Measurements from ENCODE around the gene STKLD1. TPM values are rescaled to one million over a fixed set of nuclear protein-coding genes. Genes with fewer than 3 reads are reported as not detected.

Gene STKLD1
- total RNA-seq, 4 donors from 2014 or later: 0.44 to 0.68 TPM; not detected in 2

DNA sequence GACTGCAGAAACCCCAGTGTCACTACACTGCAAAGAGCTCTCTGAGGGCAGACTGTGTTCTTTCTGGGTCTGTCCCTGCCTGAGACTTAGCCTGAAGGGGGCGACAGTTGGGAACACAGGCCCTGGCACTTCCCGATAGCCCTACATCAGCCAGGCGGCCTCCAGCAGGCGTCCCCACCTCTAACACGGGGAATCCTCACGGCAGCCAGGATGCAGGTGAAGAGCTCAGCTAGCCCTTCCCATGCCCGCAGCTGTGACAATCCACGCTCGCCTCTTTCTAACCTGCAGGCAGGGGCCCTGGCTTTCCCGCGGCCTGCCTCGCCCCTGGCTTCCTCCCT is 34.1 kb upstream of the STKLD1 start:
- no peak for TF ChIP-seq CTCF (IDR thresholded peaks at IDR 0.05; ENCODE audit: low read depth)

- no peak for TF ChIP-seq CTCF (IDR thresholded peaks at IDR 0.05; ENCODE audit: low read depth)
Observed at GRCh38 chr9:133342570-133342969, 33.6 kb upstream of the STKLD1 start.

DNA sequence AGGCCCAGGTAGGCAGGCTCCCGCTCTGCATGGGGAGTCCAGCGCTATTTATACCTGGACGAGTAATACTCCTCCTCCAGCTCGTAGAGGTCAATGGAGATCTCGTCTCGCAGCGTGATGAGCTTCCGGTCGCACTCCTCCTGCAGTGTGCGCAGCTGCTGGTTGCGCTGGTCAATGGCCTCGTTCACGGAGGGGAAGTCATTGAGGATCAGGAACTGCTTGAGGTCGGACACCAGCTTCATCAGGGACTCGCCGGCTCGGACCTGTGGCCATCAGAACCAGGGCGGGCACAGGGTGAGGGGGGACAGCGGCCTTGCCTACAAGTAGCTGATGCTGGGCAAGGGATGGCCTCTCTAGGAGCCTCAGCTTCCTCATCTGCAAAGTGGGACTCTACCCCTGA is 32.1 kb upstream of the STKLD1 start:
- TF ChIP-seq CTCF (IDR thresholded peaks at IDR 0.05; ENCODE audit: low read depth): no peak

- TF ChIP-seq CTCF (IDR thresholded peaks at IDR 0.05; ENCODE audit: low read depth): no peak
Observed at GRCh38 chr9:133344979-133345378, 31.2 kb upstream of the STKLD1 start.

DNA sequence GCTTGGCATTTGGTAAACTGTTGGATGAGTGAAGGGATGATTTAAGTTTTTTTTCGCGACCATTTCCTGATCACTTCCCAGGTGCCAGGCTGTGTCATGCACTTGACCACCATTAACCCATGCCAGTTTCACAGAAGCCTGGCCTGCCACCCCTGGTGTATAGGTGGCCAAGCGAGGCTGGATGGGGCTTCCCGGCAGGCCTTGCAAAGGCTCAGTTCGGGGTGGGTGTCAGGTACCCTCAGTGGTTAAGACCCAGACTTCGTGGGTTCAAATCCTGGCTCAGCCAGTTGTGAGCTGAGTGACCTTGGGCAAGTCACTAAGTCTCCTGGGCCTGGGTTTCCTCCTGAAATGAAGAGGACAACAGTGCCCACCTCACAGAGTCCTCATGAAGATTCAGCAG is 30.6 kb upstream of the STKLD1 start:
- TF ChIP-seq CTCF (IDR thresholded peaks at IDR 0.05; ENCODE audit: low read depth): no peak

- TF ChIP-seq CTCF (IDR thresholded peaks at IDR 0.05; ENCODE audit: low read depth): no peak
Observed at GRCh38 chr9:133346021-133346785, 30.0 kb upstream of the STKLD1 start.

GRCh38 chr9:133347515-133347984 is 28.6 kb upstream of the STKLD1 start:
- TF ChIP-seq CTCF (IDR thresholded peaks at IDR 0.05; ENCODE audit: low read depth): no peak
